Measurements from ENCODE around the gene DEPDC7.

DNA sequence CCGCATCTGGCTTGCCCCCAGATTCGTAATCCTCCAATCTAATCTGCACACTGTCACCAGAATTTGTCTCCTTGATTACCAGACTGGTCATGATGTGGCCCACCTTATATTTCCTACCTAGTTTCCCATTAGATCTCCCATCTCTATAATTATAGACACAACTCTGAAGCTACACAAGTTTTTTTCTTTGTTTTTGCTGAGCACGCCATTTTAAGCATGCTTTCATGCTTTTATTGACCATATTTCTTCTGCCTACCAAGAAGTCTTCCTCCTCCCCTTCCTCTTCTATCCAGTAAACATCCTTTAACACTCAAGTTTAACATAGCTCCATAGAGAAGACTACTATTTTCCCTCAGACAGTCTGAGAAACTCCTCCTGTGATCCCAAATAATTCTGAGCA is 24.3 kb upstream of the DEPDC7 start:
- TF ChIP-seq, protein P1, sequence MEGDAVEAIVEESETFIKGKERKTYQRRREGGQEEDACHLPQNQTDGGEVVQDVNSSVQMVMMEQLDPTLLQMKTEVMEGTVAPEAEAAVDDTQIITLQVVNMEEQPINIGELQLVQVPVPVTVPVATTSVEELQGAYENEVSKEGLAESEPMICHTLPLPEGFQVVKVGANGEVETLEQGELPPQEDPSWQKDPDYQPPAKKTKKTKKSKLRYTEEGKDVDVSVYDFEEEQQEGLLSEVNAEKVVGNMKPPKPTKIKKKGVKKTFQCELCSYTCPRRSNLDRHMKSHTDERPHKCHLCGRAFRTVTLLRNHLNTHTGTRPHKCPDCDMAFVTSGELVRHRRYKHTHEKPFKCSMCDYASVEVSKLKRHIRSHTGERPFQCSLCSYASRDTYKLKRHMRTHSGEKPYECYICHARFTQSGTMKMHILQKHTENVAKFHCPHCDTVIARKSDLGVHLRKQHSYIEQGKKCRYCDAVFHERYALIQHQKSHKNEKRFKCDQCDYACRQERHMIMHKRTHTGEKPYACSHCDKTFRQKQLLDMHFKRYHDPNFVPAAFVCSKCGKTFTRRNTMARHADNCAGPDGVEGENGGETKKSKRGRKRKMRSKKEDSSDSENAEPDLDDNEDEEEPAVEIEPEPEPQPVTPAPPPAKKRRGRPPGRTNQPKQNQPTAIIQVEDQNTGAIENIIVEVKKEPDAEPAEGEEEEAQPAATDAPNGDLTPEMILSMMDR (IDR thresholded peaks at IDR 0.05) = no peak
- no peak for TF ChIP-seq EZH2 (IDR thresholded peaks at IDR 0.05; ENCODE audit: borderline replicate concordance, insufficient read depth, low read depth, low read length, poor library complexity, severe bottlenecking)

All from B cell (primary cell).